ENCODE results near the gene EML1.

EML1 gene

DNA sequence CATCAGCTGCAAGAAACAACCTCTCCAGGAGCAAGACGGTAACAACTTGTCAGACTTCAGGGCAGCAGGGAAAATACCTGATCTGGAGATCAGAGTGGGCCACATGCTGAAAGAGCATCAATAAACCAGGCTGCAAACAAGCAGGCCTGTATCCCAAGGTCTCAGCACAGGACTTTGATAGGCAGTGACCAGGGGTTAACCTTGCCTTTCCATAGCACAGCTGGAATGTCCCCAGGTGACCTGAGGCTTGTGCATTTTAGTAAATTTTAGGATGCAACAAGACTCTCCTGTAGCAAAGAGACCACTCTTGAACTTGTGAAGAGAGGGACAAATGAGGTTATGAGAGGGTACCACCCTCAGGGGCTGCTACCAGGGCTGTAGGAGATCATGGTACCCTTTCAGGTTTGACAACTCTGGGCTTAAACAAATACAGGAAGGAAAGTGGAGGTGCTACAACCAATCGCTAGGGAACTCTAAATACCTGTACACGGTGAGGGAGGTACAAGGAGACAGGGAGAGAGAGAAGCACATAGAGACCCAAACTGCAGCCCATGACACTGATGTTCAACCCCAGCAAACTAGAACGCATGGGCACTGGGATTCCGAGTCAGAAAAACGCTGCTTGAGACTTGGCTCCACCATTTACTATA lies 176.6 kb downstream of the EML1 start:
- DNase-seq = no peak

DNA sequence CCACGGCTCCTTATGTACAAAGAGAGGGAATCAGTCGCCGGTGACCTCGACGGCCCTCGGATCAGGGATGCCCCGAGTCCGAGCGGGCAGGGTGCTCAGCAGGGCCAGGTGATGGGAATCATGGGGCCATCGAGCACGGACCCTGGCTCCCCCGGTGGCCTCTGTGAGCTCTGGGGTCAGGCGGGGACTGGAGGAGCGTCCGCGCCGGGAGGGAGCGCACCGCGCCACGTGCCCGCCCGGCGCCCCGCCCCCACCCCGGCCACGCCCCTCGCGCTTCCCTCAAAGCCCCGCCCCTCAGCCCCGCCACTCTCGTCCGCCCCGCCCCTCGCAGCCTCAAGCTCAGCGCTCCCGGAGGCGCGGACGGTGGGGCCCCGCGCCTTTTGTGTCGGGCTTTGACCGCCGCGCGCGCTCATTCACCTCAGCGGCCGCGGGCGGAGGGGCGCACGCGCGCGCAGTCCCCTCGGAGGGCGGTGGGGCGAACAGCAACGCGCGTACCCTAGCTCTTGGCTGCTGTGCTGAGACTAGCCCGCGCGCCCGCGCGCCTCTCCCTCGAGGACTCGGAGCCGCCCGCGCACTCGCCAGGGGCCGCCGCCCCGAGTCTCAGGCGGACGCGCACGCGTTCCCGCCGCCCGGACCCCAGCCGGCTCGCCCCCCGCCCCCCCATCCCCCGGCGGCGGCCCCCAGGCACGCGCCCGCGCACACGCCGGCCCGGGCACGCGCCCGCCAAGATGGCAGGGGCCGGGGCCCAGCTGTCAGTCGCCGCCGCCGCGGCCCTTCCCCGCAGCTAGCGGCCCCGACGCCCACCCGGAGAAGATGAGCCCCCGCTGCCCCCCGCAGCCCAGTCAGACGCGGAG lies 178.1 kb downstream of the EML1 start:
- peak; percentile 76 for DNase-seq

- DNase-seq = no peak
These were observed 178.9 kb downstream of the EML1 start for GRCh38 chr14:99971941-99972747.

DNA sequence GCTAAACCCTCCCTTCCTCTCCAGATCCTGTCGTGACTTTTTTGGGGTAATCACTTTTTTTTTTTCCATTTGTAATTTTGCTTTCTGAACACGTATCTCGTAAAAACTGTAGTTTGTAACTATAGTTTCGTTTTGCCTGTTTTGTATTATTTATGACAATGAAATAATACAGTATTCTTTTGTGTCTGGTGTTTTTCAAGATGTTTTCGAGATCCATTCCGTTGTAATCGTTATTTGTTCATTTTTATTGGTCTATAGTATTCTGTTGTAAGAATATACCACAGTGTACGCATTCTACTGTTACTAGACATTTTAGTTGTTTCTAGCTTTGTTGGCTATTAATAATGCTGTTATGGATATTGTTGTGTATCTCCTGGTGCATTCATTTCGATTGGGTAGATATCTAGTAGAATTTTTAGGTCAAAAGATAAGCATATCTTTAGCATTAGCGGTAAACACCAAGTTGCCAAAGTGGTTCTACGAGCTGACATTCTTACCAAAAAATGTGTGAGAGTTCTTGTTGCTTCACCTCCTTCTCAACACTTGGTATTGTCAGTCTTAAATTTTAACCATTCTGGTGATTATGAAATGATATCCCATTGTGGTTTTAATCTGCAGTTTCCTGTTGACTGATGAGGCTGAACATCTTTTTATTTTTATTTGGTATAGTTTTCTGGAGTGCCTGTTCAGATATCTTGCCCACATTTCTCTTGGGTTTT lies 179.7 kb downstream of the EML1 start:
- no peak for DNase-seq

- DNase-seq = no peak
These were observed 182.0 kb downstream of the EML1 start for GRCh38 chr14:99975190-99975589.

DNA sequence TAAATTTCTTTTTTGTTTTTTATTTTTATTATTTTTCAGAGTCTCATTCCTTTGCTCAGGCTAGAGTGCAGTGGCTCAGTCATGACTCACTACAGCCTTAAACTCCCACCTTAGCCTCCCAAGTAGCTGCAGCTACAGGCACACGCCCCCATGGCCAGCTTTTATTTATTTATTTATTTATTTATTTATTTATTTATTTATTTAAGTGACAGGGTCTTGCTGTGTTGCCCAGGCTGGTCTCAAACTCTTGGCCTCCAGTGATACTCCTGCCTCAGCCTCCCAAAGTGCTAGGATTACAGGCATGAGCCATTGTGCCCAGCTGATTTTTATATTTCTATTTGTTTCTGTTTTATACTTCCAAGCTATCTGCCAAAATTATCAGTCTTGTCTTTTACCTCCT lies 182.8 kb downstream of the EML1 start:
- DNase-seq = no peak

- no peak for DNase-seq
These were observed 183.5 kb downstream of the EML1 start for GRCh38 chr14:99976681-99977080.

GRCh38 chr14:99980299-99980698 lies 187.1 kb downstream of the EML1 start:
- no peak for DNase-seq

DNA sequence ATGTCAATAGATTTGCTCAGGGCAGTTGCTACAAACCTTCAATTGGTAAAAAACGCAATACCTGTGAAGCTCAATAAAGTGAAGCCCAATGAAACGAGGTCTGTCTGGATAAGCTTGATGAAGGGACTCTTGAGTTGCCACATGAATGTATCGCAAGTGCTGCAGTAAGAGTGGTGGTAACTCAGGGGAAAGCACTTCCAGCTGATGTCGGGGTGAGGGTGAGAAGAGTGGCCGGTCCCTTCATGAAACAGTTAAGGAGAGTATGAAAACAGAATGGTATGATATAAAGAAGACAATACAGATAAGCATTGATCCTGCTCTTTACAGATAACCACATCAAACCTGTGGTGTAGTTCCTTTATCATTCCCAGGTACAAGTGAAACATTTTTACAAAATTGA lies 188.6 kb downstream of the EML1 start:
- DNase-seq = no peak

DNA sequence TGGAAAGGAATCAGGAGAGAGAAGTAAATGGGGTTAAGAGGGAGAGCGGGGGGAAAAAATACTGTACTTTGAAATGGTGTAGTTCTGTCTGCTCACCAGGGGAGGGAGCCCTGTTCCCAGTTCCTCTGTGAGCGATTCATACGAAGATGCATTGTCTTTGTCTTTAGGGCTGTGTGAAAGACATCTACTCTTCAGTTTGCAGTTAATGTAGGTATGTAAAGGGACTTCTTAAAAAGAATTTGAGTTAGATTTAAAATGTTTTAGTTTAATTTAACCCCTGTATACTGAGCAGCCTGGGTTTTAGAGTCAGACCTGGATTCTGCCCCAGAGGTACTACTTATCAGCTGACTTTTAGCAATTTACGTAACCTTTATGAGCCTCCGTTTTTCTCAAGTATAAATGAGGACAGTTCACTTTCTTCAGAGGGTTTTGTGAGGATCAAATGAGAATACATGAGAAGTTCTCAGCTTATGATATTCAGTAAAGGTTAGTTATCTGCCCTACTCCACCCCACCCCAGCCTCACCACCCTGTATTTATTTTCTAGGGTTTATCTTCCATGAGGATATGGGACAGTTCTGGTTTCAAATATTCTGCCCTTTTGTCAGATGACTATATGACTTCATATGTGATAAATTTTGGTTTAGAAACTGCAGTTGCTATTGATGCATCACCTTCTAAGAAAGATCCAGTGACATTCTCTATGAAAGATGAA lies 189.5 kb downstream of the EML1 start:
- peak; percentile 45 for DNase-seq

DNA sequence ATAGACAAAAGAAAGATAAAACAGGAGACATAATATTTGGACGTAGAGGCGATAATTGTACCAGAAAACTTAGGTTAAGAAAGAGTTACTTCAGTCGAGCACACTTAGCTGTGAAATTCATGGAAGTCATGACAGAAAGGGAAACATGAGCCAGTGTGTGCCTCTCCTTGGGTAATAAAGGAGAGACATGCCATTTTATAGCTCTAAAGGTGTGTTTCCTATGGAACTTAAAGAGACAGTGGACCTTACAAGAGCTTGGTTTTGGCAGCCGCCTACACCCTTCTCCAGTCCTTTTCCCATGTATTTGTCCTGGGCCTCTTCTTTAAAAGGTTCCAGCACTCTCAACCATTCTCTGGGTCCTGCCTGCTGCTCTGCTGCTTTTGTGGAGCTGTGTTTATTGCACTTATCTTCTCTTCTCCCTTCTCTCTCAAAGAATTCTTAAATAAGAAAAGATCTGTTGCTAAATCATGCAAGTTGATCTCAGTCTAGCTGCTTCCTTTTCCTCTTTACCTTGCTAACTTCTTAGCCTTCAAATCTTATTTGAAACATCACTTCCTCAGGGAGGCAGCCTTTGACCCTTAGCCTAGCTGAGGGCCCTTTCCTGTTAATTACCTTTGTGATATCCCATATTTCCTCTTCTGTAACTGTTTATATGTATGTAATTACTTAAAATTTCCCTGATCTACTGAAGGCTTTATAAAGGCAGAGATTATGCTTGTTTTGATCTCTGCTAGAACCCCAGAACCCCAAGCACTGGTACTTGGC lies 190.2 kb downstream of the EML1 start:
- DNase-seq = no peak

DNA sequence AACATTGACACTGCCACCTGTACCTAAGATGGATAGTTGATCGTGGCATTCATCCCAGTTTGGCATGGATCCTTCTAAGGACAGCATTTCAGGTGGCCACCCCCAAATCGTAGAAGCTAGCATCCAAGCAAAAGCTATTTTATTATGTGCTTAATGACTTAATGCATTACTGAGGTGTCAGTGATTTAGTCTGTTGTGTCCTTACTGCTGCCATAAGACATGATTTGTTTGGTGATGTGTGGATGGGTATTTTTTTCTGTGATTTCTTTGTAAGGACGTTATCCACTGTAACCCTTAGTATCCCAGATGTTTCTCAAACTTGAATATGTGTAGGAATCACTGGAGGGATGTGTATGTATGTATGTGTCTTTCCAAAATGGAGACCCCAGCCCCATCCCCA lies 190.8 kb downstream of the EML1 start:
- no peak for DNase-seq

DNA sequence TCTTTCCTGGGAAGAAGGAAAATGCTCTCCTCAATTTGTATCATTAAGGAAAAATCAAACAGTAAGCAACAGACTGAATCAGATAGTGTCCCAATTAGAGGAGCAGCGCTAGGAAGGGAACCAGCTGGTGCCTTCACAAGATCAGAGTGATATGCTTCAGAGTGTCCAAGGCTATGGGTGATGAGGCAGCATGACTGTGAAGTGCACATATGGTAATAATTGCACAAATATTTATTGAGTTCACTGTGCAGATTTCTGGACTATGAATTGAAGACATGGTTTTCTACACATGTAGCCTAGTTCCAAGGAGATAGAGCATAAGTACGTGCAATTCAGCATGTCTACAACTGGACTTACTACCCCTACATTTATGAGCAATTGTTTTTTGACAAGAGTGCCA lies 193.2 kb downstream of the EML1 start:
- no peak for DNase-seq

DNA sequence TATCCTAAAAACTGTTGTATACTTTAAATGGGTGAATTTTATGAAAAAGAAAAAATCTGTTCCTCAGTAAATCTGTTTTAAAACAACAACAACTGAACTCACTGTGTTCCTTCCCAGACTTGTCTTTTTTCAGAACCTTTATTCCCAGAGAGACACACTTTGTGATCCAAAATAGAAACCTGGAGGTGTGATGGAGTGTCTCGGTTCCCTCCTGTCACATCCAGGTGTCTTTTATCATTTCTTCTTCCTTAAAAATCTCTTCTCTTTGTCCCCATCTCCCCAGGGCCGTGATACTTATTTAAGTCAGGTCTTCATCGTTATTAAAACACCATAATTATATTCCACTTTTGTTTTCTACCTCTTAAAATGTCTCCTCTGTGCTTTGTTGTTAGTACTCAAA lies 195.8 kb downstream of the EML1 start:
- DNase-seq = no peak

GRCh38 chr14:99990268-99991170 lies 197.3 kb downstream of the EML1 start:
- DNase-seq = no peak

DNA sequence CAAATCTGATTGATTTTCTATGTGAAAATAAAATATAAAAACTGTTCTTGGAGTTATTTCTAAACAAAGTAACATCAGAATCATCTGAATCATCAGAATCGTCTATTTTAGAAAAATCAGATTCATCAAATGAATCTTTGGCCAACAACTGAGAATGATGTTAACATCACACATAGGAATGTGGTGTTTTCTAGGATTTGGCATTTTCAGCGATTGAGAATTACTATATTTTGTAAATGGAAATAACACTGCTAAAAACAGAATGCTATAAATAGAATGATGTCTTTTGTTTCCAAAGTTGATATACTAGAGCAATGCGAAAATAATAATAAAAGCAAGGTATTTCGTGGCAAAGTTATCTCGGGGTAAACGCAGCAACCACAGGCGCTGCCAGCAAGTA lies 198.1 kb downstream of the EML1 start:
- DNase-seq = no peak
